PFSK-1 (cell line): ENCODE data around the gene STOML2.

ENCODE experiments used
- FOXP2 ChIP-seq: optimal IDR thresholded peaks from 2 replicates; pipeline ENCODE3; 2011; ENCODE audit warnings: borderline replicate concordance, control low read depth, inconsistent platforms; ENCODE audit not compliant: insufficient read depth; ENCODE audit errors: extremely low read length, extremely low read depth
- POLR2AphosphoS5 ChIP-seq: IDR thresholded peaks from 2 replicates; pipeline ENCODE4 v1.6.1; 2012; ENCODE audit warnings: low read depth, mild to moderate bottlenecking, control low read depth, low read length, moderate library complexity
- SIN3A ChIP-seq: IDR thresholded peaks from 2 replicates; pipeline ENCODE4 v1.6.1; 2012; ENCODE audit warnings: mild to moderate bottlenecking, low read length, moderate library complexity, borderline replicate concordance; ENCODE audit not compliant: insufficient read depth
- TAF1 ChIP-seq: IDR thresholded peaks from 2 replicates; pipeline ENCODE4 v1.6.1; 2012; ENCODE audit warnings: low read length, control low read depth, borderline replicate concordance; ENCODE audit not compliant: insufficient read depth
- TF ChIP-seq, protein P1 (sequence below), 2 experiments: IDR thresholded peaks; 2 replicates each; pipeline versions ENCODE4 v1.6.1 to v1.8.0; 2011 to 2012; ENCODE audit warnings: low read depth in 2 of 2, low read length in 2 of 2, control low read depth in 1 of 2, inconsistent platforms in 1 of 2, mild to moderate bottlenecking in 1 of 2, moderate library complexity in 1 of 2; ENCODE audit not compliant: insufficient read depth in 1 of 2

DNA sequence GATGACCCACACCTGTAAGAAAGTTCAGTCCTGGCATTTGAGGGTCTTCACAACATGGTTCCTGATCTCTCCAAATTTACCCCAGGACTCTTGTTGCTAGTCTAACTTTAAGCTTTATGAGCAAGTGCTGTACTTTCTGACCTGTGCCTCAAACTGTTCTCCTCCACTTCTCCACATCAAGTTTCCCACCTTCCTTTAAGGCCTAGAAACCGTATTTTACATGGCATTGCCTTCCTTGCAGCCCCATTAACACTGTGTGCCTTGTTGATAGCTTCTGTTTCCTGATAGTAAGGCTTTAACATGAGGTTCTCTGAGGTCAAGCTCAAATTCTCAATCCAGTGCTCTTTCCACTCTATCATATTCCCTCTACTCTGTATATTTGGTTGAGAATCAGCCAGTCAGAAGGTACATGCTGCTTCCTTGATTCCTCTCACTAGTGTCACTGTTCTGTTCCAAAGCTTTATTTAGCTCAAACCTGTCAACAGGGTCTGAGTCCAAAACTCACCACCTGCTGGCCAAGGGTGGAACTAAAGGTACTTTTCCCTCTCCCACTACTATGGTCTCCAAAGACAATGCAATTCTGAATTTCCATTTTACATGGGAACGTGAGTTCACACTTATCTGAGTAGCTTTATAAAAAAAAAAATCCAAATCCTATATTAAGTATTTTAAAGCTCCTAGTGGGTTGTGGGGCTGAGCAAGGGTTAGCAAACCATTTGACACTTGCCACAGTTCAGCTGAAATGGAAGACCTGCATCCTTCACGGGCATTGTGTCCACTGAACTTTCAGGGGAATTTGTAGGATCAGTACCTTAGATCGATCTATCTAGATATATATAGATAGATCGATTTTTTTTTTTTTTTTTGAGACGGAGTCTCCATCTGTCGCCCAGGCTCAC lies 51.6 kb downstream of the STOML2 start:
- TF ChIP-seq POLR2AphosphoS5 (no peak), TAF1 (no peak), SIN3A (no peak), FOXP2 (no peak)
- TF ChIP-seq, protein P1, sequence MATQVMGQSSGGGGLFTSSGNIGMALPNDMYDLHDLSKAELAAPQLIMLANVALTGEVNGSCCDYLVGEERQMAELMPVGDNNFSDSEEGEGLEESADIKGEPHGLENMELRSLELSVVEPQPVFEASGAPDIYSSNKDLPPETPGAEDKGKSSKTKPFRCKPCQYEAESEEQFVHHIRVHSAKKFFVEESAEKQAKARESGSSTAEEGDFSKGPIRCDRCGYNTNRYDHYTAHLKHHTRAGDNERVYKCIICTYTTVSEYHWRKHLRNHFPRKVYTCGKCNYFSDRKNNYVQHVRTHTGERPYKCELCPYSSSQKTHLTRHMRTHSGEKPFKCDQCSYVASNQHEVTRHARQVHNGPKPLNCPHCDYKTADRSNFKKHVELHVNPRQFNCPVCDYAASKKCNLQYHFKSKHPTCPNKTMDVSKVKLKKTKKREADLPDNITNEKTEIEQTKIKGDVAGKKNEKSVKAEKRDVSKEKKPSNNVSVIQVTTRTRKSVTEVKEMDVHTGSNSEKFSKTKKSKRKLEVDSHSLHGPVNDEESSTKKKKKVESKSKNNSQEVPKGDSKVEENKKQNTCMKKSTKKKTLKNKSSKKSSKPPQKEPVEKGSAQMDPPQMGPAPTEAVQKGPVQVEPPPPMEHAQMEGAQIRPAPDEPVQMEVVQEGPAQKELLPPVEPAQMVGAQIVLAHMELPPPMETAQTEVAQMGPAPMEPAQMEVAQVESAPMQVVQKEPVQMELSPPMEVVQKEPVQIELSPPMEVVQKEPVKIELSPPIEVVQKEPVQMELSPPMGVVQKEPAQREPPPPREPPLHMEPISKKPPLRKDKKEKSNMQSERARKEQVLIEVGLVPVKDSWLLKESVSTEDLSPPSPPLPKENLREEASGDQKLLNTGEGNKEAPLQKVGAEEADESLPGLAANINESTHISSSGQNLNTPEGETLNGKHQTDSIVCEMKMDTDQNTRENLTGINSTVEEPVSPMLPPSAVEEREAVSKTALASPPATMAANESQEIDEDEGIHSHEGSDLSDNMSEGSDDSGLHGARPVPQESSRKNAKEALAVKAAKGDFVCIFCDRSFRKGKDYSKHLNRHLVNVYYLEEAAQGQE (IDR thresholded peaks at IDR 0.05; ENCODE audit: insufficient read depth in 1 of 2, low read depth in 2 of 2, low read length in 2 of 2), result no peak
